ENCODE data around the gene FAM156A. TPM values are rescaled to one million over a fixed set of nuclear protein-coding genes. Genes with fewer than 3 reads are reported as not detected.
"Not testable (repeated sequence)": the region's sequence is repeated elsewhere in the genome, so short reads cannot be mapped to it uniquely, and the experiment has no call there.

Gene FAM156A
- total RNA-seq, 1 experiment from 2014 or later = 29.6 TPM

DNA sequence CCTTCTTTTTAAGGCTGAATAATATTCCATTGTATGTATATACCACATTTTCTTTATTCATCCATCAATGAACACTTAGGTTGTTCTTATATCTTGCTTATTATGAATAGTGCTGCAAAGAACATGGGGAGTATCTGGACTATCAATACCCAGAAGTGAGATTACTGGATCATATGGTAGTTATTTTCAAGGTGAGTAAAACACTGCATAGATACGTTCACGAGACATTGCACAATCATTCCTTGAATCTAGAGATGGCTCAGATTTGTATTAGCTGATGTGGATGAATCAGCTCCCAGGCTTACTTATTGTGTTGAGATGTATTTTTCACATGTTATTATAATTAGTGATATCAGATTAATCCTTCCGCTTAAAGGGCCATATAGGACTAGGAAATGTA lies 43.6 kb downstream of the FAM156A start:
- in situ Hi-C loops (cut with HindIII; ENCODE audit: low pct_unique_long_range_greater_than_20kb, low sequenced_read_pairs) = not testable (repeated sequence)

DNA sequence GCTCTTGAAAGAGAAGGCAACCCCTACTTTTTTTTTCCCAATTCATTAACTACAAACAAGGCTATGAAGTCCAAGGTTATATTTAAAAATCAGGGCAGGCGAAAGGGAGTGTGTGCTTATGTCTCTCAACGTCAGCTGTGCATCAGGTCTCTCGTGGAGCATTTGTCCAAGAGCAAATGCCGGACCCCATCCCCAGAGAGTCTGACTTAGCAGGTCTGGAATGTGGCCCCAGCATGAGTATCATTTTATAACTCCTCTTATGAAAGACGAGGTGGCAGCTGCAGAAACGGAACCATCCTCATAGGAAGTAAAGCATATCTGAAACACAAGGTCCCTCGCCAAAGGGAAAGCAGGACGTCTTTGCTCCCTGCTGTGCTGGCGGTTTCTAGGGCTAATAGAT lies 44.6 kb downstream of the FAM156A start:
- in situ Hi-C loops (cut with HindIII; ENCODE audit: low pct_unique_long_range_greater_than_20kb, low sequenced_read_pairs) = not testable (repeated sequence)

More for the DNA sequence above, 43.6 kb downstream of the FAM156A start:
- not testable (repeated sequence) for DNase-seq (ENCODE audit: low read depth)

DNA sequence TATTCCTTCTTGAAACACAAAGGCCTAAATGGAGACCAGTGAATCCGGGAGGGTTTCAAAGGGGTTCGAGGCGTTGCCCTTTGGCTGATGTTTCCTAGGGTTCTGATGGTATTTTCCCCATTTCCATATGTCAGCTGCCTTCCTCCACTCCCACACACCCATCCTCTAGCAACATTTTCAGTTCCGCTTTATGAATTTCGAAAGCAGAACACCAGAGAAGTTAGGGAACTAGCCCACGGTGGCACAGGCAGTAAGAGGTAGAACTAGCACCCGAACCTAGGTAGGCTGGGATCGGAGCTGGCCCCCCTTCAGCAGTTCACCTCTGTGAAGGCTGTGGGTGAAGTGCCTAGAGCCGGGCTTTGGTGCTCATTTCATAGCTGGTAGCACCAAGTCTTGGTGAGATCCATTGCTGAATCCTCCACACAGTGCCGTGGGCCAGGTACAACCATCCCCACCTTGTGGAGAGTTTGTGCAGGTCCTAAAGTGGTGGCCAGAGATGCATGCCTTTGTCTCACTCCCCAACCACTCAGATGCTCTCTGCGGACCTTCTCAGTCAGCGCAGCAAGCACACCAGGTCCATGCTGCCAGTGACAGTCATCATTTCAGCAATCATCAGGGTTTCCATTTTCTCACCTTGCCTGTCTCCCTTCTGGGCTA lies 48.9 kb downstream of the FAM156A start:
- in situ Hi-C loops (cut with HindIII; ENCODE audit: low pct_unique_long_range_greater_than_20kb, low sequenced_read_pairs); DNase-seq (ENCODE audit: low read depth): not testable (repeated sequence)

More for the DNA sequence above, 44.6 kb downstream of the FAM156A start:
- not testable (repeated sequence) for DNase-seq (ENCODE audit: low read depth)

DNA sequence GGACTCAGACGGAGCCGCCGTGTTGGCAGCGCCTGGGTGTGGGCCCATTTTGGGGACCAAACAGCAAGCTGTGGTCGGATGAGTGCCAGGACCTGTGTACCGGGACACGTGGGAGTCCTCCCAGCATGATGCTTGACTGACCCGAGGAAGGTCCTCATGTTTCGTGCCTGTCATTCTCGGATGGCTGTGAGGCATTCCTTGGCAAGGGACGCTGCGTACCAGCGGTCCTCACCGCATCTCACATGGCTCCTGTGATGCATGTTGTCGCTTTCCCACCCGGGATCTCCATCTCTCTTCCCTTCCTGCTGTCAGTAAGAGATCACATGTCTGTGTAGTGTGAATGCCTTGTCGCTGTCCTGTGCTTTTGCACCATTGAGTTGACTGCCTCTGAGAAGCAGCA lies 50.4 kb downstream of the FAM156A start:
- DNase-seq (ENCODE audit: low read depth); in situ Hi-C loops (cut with HindIII; ENCODE audit: low pct_unique_long_range_greater_than_20kb, low sequenced_read_pairs): not testable (repeated sequence)

DNA sequence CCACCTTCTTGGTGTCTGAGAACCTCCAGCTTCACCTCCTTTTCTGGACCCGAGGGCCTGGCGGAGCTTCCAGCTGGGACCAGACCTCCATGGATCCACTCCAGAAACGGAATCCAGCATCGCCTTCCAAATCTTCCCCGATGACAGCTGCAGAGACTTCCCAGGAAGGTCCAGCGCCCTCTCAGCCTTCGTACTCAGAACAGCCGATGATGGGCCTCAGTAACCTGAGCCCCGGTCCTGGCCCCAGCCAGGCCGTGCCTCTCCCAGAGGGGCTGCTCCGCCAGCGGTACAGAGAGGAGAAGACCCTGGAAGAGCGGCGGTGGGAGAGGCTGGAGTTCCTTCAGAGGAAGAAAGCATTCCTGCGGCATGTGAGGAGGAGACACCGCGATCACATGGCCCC lies 51.2 kb downstream of the FAM156A start:
- in situ Hi-C loops (cut with HindIII; ENCODE audit: low pct_unique_long_range_greater_than_20kb, low sequenced_read_pairs); DNase-seq (ENCODE audit: low read depth): not testable (repeated sequence)

DNA sequence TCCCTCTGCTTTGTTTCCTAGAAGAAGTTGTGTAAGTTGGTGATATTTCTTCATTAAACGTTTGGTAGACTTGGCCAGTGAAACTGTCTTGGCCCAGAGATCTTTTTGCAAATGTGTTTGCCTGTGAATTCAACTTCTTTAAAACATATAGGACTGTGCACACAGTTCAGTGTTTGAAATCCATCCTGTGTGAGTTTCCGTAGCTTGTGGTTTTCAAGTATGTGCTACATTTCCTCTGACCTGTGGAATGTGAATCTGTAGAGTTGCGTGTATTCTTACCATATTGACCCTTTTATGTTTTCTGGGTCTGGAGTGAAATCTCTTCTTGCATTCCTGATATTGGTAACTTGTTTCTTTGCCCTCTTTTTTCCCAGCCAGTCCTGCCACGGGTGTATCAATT lies 52.2 kb downstream of the FAM156A start:
- in situ Hi-C loops (cut with HindIII; ENCODE audit: low pct_unique_long_range_greater_than_20kb, low sequenced_read_pairs); DNase-seq (ENCODE audit: low read depth): not testable (repeated sequence)

DNA sequence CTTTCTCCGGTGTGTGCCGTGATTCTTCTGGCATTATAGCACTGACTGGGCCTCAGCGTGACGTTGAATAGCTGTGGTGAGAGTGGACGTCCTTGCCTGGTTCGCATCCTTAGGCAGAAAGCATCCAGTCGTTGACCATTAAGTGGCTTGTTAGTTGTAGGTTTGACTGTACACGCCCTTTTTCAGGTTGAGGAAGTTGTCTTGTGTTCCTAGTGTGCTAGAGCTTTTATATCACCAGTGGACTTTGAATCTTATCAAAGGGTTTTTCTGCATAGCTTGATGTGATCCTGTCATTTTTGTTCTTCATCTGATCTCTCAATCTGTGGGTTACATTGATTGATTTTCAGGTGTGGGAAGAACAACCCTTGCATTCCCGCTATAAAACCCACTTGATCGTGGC lies 52.8 kb downstream of the FAM156A start:
- DNase-seq (ENCODE audit: low read depth); in situ Hi-C loops (cut with HindIII; ENCODE audit: low pct_unique_long_range_greater_than_20kb, low sequenced_read_pairs): not testable (repeated sequence)

Other genes with a start within 250 kb of the FAM156A start
- 0.24 TPM in 1 of 2 replicates, not detected in the other for gene SSX2B, start 207.3 kb downstream of the FAM156A start, total RNA-seq (2014; rRNA removed; shearing (Covaris generic); ENCODE audit: low replicate concordance)
- gene SPANXN5, start 161.1 kb downstream of the FAM156A start, total RNA-seq (2014; rRNA removed; shearing (Covaris generic); ENCODE audit: low replicate concordance) = 0.38 TPM in 1 of 2 replicates, not detected in the other
- not detected in 2 replicates for gene XAGE5, start 147.2 kb downstream of the FAM156A start, total RNA-seq (2014; rRNA removed; shearing (Covaris generic); ENCODE audit: low replicate concordance)
- gene XAGE3, start 90.4 kb downstream of the FAM156A start, total RNA-seq (2014; rRNA removed; shearing (Covaris generic); ENCODE audit: low replicate concordance) = not detected in 2 replicates
- gene FAM156B, start 61.2 kb downstream of the FAM156A start, total RNA-seq (2014; rRNA removed; shearing (Covaris generic); ENCODE audit: low replicate concordance) = 29.0 and 32.1 TPM in 2 replicates
- gene GPR173, start 90.3 kb upstream of the FAM156A start, total RNA-seq (2014; rRNA removed; shearing (Covaris generic); ENCODE audit: low replicate concordance) = not detected in 2 replicates
- 3.0 and 10.2 TPM in 2 replicates for gene TSPYL2, start 123.8 kb upstream of the FAM156A start, total RNA-seq (2014; rRNA removed; shearing (Covaris generic); ENCODE audit: low replicate concordance)
- 2.1 and 4.5 TPM in 2 replicates for gene KANTR, start 135.6 kb upstream of the FAM156A start, total RNA-seq (2014; rRNA removed; shearing (Covaris generic); ENCODE audit: low replicate concordance)